NOMO-1 treated with DMSO at 0.1 percent for 48 hours (cell line): ENCODE data around the gene NGDN.

Experiments
- DNase-seq: peaks from one replicate; lab custom pipeline; 2025; ENCODE audit not compliant: unreplicated experiment; lab: John Stamatoyannopoulos, UW

NGDN gene

GRCh38 chr14:23520899-23521533 is 51.5 kb downstream of the NGDN start:
- DNase-seq, result peak; percentile 12

GRCh38 chr14:23521785-23522640 is 52.5 kb downstream of the NGDN start:
- peak; percentile 51 for DNase-seq

GRCh38 chr14:23522643-23523198 is 53.2 kb downstream of the NGDN start:
- no peak for DNase-seq

- DNase-seq, result no peak
Measured at GRCh38 chr14:23523229-23524016, 53.9 kb downstream of the NGDN start.

- no peak for DNase-seq
Measured at GRCh38 chr14:23524954-23525353, 55.5 kb downstream of the NGDN start.

- no peak for DNase-seq
Measured at GRCh38 chr14:23525611-23526010, 56.1 kb downstream of the NGDN start.
